ENCODE results near the gene CDC42BPA.

The CDC42BPA gene

GRCh38 chr1:227333423-227333822 is 15.1 kb upstream of the CDC42BPA start:
- no peak for DNase-seq

- no peak for DNase-seq
Observed at GRCh38 chr1:227330279-227331076, 12.2 kb upstream of the CDC42BPA start.

- DNase-seq = no peak
Observed at GRCh38 chr1:227328405-227329019, 10.2 kb upstream of the CDC42BPA start.

GRCh38 chr1:227325156-227325555 is 6.9 kb upstream of the CDC42BPA start:
- no peak for DNase-seq

GRCh38 chr1:227323967-227324268 is 5.6 kb upstream of the CDC42BPA start:
- no peak for DNase-seq

- no peak for DNase-seq
Observed at GRCh38 chr1:227323171-227323966, 5.1 kb upstream of the CDC42BPA start.

GRCh38 chr1:227322376-227322775 is 4.1 kb upstream of the CDC42BPA start:
- DNase-seq = no peak

- DNase-seq = no peak
Observed at GRCh38 chr1:227321035-227321434, 2.7 kb upstream of the CDC42BPA start.

- no peak for DNase-seq
Observed at GRCh38 chr1:227320476-227320875, 2.2 kb upstream of the CDC42BPA start.

GRCh38 chr1:227318853-227319607 is 738 bp upstream of the CDC42BPA start:
- no peak for DNase-seq

- peak; percentile 14 to 16 for DNase-seq
Observed at GRCh38 chr1:227317523-227318015, 723 bp downstream of the CDC42BPA start.

GRCh38 chr1:227317011-227317451 is 1.3 kb downstream of the CDC42BPA start:
- no peak for DNase-seq

- no peak for DNase-seq
Observed at GRCh38 chr1:227316456-227316855, 1.8 kb downstream of the CDC42BPA start.

GRCh38 chr1:227315629-227316346 is 2.5 kb downstream of the CDC42BPA start:
- DNase-seq = no peak

GRCh38 chr1:227314014-227314848 is 4.1 kb downstream of the CDC42BPA start:
- no peak for DNase-seq

GRCh38 chr1:227312361-227313025 is 5.8 kb downstream of the CDC42BPA start:
- DNase-seq = no peak

- no peak for DNase-seq
Observed at GRCh38 chr1:227311389-227312001, 6.8 kb downstream of the CDC42BPA start.

- no peak for DNase-seq
Observed at GRCh38 chr1:227308367-227309336, 9.6 kb downstream of the CDC42BPA start.

GRCh38 chr1:227306689-227307088 is 11.6 kb downstream of the CDC42BPA start:
- DNase-seq = no peak
